Measurements from ENCODE around the gene ADCY2.

- no peak for TF ChIP-seq CTCF (IDR thresholded peaks at IDR 0.05)
- TF ChIP-seq POLR2A (IDR thresholded peaks at IDR 0.05), result no peak
These were observed 39.6 kb downstream of the ADCY2 start for GRCh38 chr5:7435503-7435902.

Measured in right lobe of liver (tissue), 4 donors.